GM10847 (cell line): Measurements from ENCODE around the gene ABCA8.

Experiments
- POLR2A ChIP-seq: IDR thresholded peaks from 2 replicates; pipeline ENCODE4 v1.6.1; 2011; ENCODE audit not compliant: insufficient read length; ENCODE audit errors: extremely low read depth

ABCA8 gene

DNA sequence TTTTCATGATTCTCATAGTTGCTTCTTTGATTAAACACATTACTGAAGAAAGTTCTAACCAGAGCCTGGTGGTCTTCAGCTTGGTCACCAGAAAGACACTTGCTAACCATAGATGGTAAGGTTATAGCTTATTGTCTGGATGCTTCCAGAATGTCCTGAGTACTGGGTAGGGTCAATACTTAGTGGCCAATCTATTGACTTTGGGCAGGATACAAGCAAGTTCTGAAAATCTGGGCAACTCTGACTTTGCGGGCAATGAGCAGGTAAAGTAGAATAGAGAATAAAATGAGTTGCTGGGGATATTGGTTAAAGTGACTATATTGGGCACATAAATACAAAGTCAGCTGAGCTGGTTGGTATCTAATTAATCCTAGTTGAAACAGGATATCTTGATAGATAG is 63.0 kb downstream of the ABCA8 start:
- no peak for TF ChIP-seq POLR2A

DNA sequence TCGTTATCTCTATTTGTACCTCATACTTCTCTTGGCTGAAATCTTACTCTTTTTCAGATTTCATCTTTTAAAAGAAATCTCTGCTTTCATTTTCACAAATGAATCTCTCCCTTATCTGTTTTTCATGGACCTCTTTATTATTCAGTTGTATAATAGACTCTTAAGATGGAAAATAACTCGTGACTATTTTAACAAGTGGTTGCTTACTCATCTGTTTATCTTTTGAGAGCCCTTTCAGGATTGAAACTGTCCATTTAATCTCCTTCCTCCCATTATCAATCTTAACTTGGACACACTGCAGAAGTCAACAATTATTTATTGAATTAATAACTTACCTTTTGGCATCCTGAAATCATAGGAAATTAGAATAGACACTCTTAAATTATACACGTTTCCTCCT is 68.8 kb downstream of the ABCA8 start:
- no peak for TF ChIP-seq POLR2A

DNA sequence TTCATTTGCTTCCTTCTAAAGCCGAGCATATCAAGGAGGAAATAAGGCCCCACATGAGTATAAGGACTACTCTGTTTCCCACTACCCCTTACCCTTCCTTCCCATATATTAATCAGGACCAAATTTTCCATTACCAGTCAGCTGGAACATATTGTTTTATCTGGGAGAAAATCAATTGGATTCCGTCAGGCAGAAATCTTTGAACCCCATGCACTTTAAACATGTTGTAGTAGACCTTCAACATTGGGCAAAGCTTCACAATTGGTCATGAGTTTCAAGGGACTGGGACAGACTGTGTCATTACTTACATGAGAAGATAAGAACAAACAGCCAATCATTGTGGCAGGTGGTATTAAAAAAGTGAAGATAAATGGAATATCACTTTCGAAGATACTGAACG is 70.3 kb downstream of the ABCA8 start:
- TF ChIP-seq POLR2A: no peak

- no peak for TF ChIP-seq POLR2A
Measured at GRCh38 chr17:68878226-68878885, 76.8 kb downstream of the ABCA8 start.

DNA sequence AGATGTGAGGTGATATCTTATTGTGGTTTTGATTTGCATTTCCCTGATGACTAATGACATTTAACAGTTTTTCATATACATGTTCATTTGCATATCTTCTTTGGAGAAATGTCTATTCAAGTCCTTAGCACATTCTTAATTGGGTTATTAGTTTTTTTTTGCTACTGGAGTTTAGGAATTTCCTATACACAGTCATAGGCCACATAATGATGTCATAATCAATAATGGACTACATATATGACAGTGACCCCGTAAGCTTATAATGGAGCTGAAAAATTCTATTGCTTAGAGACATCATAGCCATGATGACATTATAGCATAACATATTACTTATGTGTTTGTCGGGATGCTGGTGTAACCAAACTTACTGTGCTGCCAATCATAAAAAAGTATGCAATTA is 83.7 kb downstream of the ABCA8 start:
- TF ChIP-seq POLR2A: no peak

- TF ChIP-seq POLR2A: no peak
Measured at GRCh38 chr17:68870976-68871375, 84.2 kb downstream of the ABCA8 start.

GRCh38 chr17:68870161-68870826 is 84.9 kb downstream of the ABCA8 start:
- TF ChIP-seq POLR2A: no peak

- no peak for TF ChIP-seq POLR2A
Measured at GRCh38 chr17:68868708-68869107, 86.5 kb downstream of the ABCA8 start.

- TF ChIP-seq POLR2A: no peak
Measured at GRCh38 chr17:68867759-68868516, 87.3 kb downstream of the ABCA8 start.

GRCh38 chr17:68865584-68865983 is 89.6 kb downstream of the ABCA8 start:
- no peak for TF ChIP-seq POLR2A

DNA sequence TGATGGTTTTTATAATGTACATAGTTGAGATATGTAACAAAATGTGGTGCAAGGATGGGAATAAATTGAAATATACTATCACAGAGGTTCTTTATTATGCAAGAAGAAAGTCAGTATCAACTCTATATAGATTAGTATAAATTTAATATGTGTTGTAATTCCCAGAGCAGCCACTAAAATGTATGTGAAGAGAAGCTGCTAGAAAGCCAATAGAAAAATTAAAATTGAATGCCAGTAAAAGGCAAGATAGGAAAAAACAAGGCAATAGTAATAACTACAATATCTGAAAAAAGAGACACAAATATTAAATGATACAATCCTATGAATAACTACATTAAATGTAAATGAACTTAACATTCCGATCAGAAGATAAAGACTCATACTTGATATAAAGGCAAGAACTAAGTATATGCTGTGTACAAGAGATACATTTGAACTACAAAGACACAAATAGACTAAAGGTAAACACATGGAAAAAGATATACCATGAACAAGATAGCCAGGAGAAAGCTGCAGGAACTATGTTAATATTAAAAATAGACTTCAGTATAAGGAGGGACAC is 92.0 kb downstream of the ABCA8 start:
- TF ChIP-seq POLR2A: no peak

- TF ChIP-seq POLR2A: no peak
Measured at GRCh38 chr17:68861602-68862001, 93.6 kb downstream of the ABCA8 start.

GRCh38 chr17:68860941-68861340 is 94.3 kb downstream of the ABCA8 start:
- TF ChIP-seq POLR2A: no peak

- no peak for TF ChIP-seq POLR2A
Measured at GRCh38 chr17:68854452-68854851, 100.7 kb downstream of the ABCA8 start.

DNA sequence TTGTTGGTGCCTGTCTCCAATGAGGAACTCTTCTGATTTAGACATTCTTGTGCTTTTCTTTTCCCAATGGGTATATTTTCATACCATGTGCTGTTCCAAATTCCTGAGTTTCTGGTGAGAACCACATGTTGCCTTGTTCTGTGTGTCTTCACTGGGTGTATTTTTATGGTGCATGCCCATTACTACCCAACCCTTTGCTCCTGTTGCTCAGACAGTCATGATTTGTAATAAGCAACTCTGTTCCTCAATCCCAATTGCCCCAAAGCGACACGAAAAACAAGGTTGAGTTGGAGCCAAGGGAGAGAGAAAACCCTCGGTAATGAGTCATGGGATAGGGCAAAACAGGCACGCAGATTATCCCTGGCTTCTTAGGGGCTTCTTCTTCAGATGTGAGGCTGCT is 101.8 kb downstream of the ABCA8 start:
- TF ChIP-seq POLR2A: no peak

DNA sequence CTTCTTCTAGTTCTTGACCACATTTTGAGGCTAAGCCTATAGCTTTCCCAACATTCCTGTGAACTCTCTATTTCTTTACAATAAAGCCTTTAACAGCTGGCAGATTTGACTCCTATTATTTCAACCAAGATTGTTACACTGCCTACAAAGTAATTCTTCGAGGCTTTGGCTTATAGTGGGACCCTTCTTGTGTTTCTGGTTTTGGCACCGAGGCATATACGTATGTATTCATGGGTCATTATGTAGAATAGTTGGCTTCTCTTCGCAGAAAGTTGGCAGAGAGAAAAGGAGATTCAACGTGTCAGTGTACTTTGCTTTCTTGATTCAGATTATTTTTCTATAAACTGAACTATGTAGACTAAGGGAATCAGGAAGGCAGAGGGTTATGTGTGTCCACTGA is 102.2 kb downstream of the ABCA8 start:
- no peak for TF ChIP-seq POLR2A
